Superior temporal gyrus (tissue), 1 donor: ENCODE measurements around the gene ST14.
"Not testable (repeated sequence)": the region's sequence is repeated elsewhere in the genome, so short reads cannot be mapped to it uniquely, and the experiment has no call there.

ENCODE experiments used
- DNase-seq: peaks from one replicate; pipeline ENCODE4 v3.0.0-alpha.2; 2016; ENCODE audit errors: extremely low spot score

Gene ST14

DNA sequence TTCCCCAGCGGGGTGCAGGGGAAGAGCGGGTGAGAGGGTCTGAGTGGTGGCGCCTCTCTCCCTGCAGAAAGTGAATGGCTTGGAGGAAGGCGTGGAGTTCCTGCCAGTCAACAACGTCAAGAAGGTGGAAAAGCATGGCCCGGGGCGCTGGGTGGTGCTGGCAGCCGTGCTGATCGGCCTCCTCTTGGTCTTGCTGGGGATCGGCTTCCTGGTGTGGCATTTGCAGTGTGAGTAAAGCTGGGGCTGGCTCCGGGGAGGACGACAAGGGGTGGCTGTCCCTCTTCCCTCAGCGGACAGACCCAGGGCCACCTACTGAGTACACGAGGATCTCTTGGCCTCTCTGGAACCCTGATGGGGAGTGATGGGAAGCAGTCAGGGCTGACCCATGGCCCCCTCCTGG is 28.5 kb downstream of the ST14 start:
- no peak for DNase-seq

DNA sequence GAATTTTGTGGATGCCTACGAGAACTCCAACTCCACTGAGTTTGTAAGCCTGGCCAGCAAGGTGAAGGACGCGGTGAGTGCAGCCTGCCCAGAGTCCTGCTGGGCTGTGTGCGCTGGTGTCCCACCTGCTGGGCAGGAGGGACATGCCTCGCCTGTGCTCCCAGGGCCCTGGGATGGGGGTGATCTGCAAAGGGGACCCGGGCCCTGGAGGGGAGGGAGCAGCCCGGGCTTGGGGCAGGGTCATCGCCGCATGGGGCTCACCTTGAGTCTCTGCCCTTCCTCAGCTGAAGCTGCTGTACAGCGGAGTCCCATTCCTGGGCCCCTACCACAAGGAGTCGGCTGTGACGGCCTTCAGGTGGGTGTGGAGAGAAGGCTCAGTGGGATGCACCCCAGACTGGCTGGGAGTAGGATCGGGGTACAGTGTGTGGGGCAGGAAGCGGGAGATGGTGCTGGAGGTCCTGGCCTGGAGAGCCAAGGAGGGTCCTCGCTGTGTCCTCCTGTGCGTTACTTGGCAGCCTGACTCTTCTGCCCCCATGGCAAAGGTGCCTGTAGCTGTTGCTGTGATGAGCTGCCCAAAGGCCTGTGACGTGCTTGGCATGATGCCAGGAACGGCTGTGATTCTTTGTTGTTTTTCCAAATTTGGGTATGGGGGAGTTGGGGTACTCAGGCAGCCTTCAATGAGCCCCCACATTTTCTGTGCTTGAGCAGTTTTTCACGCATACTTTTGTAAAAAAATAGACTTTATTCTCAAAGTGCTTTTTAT is 29.2 kb downstream of the ST14 start:
- no peak for DNase-seq

DNA sequence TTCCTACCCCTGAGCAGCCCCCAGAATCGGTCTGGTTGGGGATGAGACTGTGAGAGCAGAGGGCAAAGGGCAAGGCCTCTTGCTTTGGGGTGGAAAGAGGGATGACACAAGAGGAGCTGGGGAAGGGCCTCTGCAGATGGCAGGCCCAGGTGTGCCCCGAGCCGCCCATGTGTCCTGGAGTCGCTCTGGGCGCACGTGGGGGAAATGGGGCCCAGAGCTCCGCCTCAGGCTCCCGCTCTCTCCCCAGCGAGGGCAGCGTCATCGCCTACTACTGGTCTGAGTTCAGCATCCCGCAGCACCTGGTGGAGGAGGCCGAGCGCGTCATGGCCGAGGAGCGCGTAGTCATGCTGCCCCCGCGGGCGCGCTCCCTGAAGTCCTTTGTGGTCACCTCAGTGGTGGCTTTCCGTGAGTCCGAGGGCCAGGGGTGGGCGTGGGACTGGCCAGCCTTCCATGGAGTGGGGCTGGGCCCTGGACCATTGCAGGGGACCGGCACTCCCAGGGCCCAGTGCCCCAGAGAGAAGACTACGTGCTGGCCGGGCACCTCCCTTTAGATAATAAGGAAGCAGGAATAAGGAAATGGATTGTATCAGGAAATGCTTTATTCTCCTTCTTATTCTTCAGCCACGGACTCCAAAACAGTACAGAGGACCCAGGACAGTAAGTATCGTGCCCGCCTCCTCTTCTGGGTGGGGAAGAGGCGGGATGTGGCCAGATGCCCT is 30.1 kb downstream of the ST14 start:
- no peak for DNase-seq

DNA sequence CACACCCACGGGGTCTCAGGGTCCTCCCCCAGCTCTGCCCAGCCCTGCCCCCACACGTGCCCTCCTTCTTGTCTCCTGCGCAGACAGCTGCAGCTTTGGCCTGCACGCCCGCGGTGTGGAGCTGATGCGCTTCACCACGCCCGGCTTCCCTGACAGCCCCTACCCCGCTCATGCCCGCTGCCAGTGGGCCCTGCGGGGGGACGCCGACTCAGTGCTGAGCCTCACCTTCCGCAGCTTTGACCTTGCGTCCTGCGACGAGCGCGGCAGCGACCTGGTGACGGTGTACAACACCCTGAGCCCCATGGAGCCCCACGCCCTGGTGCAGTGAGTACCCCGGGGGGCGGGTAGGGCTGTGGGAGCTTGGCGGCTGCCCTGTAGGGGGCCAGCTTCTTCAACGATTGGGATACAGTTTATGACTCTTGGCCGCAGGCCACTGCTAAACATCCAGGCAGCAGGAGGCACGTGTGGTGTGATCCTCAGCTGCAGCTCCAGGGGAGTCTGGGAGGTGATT is 30.8 kb downstream of the ST14 start:
- no peak for DNase-seq

DNA sequence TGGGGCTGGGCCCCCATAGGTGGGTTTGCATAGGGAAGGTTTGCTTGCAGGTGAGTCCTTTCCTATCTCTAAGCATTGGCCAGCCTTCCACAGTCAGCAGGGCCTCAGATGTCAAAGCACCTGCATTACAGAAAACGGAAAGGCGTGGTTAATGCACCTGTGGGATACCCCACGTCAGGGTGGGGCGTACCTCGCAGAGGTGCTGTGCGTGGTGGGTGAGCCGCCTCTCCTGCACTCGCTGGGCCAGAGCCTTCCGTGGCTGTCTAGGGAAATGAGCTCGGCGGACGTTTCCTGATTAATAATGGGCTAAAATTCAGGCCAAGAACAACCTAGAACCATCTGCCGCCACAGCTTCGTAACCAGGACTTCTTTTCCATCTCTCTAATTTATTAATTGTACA is 32.3 kb downstream of the ST14 start:
- no peak for DNase-seq

DNA sequence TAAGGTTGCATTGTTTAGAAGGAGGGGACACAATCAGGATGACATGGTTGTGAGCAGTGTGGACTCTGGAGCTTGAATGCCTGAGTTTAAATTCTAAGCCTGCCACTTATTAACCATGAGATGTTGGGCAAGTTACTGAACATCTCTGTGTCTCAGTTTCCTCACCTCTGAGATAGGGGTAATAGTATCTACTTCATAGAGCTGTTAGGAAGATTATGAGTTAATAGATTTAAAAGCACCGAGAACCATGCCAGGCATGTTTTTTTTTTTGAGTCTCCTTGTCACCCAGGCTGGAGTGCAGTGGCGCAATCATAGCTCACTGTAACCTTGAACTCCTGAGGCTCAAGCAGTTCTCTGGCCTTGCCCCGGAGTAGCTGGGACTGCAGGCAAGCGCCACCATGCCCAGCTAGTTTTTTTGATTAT is 33.3 kb downstream of the ST14 start:
- DNase-seq, result no peak

DNA sequence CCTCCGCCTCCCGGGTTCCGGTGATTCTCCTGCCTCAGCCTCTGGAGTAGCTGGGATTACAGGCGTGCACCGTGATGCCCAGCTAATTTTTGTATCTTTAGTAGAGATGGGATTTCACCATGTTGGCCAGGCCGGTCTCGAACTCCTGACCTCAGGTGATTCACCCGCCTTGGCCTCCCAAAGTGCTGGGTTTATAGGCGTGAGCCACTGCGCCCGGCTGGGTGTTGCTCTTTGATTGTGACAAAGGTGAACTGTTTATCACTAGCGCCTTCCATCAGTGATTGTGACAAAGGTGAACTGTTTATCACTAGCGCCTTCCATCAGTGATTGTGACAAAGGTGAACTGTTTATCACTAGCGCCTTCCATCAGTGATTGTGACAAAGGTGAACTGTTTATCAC is 34.0 kb downstream of the ST14 start:
- DNase-seq, result not testable (repeated sequence)

DNA sequence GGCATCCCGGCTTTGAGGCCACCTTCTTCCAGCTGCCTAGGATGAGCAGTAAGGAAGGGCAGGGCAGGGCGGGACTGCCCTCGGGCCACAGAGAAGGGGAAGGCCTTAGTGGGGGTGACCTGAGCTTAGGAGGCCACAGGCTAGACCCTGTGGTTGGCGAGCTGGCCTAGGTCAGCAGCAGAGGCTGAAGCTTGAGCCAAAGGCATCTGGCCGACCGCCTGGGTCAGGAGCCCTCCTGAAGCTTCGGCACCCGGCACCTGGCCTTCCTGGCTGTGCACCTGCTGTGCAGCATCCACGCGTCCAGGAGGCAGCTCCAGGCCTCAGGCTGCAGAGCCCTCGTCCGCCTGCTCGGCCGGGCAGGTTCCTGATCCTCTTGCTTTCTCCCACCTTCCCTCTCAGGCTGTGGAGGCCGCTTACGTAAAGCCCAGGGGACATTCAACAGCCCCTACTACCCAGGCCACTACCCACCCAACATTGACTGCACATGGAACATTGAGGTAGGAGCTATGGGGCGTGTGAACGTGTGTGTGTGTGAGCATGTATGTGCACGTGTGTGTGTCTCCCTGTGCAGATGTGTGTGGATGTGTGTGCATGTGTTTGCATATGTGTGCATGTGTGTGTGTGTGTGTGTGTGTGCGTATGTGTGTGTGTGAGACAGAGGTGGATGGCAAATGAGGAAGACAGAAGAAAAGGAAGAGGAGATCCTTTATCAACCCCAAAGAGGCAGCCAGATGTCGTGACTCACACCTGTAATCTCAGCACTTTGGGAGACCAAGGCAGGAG is 34.9 kb downstream of the ST14 start:
- no peak for DNase-seq

DNA sequence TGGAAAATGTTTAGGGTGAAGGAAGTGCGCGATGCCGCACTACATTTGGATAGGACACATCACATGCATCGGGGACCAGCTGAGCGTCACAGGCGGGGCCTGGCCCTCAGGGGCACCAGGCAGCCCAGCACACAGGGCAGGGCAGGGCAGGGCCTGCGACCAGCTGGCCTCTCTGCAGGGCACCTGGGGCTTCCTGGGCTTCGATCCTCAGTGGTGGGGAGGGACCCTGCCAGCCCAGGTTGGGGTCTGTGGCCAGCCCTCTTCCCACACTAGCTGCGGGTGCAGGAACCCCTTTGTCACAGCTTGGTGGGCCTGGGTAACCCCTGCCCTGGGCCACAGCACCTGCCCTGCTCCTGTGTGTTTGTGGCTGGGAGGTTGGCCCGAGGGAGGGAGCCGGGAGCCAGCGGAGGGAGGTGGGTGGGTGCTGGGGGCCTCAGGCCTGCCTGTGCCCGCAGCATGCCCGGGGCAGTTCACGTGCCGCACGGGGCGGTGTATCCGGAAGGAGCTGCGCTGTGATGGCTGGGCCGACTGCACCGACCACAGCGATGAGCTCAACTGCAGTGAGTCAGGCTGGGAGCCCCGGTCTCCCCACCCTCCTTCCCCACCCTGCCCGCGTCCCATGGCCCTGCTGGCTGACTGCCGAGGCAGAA is 37.9 kb downstream of the ST14 start:
- DNase-seq, result no peak

DNA sequence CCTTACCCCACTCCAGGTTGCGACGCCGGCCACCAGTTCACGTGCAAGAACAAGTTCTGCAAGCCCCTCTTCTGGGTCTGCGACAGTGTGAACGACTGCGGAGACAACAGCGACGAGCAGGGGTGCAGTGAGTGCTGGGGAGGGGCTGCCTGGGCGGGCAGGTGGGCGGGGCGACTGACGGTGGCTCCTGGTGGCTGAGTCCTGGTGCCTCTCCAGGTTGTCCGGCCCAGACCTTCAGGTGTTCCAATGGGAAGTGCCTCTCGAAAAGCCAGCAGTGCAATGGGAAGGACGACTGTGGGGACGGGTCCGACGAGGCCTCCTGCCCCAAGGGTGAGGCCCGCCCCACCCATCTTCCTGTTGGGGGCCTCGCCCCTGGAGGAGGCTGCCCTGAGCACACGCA is 38.7 kb downstream of the ST14 start:
- DNase-seq, result no peak

DNA sequence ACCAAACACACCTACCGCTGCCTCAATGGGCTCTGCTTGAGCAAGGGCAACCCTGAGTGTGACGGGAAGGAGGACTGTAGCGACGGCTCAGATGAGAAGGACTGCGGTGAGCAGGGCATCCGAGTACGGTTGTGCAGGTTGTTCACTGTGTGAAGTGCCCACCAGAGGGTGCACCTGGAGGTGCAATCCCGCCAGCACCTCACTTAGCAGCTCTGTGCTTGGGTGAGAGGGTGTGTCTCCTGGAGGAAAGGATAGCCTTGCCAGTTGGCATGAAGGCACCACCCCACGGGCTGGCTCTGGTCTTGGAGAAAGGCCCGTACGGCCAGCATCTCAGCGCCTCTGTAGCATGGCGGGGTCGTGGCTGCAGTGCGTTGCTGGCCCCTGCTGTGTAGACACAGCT is 39.4 kb downstream of the ST14 start:
- no peak for DNase-seq

DNA sequence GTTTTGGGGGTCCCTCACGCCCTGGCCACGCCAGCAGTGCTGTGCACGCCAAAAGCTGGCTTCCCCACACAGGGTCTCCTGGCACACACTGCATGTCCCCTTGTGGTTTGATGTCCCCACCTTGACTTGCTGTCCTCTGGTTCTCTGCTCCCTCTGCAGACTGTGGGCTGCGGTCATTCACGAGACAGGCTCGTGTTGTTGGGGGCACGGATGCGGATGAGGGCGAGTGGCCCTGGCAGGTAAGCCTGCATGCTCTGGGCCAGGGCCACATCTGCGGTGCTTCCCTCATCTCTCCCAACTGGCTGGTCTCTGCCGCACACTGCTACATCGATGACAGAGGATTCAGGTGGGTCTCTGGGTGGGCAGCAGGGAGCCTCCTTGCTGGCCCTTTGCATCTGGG is 40.2 kb downstream of the ST14 start:
- DNase-seq, result no peak

DNA sequence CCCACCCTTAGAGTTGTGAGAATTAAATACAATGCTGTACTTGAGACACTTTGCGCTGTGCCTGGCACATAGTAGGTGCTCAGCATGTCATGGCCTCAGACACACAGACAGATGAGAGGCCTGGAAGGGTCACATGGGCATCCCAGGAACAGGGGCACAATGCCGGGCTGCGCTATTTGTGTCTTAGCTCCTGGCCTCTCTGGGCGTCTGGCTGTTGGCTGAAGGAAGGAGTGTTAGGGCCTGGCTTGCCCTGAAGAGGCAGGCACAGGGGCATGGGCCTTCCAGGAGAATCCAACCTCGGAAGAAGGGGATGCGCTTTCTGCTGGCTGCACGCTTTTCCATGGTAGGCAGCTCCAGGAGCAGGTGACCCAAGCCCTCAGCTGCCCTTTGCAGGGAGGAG is 41.4 kb downstream of the ST14 start:
- DNase-seq, result no peak

DNA sequence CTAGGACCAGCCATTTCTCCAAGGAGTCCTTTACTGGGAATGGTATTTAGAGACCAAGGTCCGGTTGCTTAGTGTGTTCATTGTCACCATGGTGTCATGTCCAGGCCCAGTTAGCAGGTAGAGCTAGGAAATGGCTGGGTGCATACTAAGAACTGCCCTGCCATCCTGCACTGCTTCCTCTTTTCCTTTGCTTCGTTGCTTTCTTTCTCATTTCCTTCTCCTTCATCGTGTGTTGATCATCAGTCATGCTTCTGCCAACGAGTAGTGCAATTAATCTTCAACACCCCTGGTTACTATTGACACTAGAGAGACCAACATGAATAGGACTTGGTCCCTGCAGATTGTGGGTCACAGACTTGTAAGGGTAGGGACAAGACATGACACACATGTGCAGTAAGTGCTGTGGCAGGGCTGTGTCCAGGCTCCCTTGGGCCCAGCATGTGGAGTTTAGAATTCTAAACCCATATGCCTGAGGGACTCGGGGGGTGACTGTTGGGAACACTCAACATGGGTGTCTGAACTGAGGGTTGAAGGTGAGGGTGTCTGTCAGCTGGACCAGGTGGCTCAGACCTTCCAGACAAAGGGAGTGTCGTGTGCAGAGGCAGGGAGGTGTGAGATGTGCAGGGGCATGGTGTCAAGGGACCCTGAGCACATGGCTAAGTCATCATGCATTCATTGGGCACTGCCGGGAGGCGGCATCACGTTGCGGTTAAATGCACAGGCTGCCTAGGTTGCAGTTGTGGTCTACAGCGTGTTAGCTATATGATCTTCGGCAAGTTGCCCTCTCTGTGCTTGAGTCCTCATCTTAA is 42.6 kb downstream of the ST14 start:
- no peak for DNase-seq

DNA sequence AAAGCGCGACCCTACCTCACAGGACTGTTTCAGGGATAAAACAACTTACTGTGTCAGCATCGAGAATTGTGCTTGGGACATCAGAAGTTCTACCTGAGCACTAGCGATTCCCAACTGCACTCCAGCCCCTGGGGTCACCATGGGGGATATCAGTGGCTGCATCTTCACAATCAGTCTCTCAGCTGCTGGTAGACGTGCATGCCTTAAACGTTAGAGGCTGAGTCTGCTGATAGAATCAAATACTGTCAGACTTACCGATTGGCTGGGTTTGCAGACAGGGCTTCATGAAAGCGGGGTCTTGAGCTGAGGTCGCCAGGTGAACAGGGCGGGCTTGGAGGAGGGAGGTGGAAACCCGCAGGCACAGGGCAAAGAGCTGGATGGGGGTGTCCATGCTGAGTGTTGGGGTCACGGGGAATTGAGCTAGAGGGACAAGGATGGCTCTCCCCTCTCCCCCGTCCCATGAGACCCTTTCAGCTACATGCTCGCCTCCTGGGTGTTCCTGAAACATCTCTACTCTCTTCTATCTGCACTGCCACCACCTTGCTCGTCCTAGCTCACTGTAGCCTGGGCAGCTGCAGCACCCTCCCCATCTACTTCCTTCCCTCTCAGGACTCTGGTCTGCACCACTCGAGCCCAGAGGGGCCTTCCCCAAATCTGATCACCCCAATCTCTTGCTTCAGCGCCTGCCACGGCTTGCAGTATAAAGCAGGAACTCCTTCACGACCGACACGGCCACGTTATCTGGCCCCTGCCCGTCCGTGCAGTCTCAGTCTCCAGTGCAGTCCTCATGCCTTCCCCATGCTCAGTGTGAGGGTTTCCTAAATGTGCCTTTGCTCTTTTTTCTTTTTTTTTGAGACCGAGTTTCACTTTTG is 43.5 kb downstream of the ST14 start:
- DNase-seq, result no peak

DNA sequence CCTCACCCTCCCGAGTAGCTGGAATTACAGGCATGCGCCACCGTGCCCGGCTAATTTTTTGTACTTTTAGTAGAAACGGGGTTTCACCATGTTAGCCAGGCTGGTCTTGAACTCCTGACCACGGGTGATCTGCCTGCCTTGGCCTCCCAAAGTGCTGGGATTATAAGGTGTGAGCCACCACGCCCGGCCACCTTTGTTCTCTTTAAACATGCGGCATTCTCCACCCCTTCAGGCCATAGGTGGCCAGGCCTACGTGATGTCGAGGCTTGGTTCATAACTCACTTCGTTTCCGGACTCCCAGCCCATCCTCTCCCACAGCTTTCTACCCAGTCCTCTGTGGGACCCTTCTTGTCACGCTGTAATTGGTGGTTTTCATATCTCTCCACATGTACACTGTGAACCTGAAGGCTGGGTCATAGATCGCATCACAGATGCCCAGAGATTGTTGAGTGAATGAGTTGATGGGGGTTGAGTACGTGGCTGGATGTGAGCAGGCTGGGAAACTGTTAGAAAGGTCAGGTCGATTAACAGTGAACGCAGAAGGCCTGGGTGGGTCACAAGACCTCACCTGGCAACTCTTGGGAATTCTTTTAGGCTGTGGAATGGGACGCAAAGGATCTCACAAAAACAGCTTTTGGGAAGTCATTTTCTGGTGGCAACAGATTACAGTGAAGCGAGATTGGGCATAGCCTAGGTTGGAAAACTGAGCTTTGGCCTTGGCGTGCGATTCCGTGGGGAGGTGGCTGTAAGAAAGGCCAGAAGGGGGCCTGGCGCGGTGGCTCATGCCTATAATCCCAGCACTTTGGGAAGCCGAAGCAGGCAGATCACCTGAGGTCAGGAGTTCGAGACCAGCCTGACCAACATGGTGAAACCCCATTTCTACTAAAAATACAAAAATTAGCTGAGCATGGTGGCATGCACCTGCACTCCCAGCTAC is 44.5 kb downstream of the ST14 start:
- no peak for DNase-seq

DNA sequence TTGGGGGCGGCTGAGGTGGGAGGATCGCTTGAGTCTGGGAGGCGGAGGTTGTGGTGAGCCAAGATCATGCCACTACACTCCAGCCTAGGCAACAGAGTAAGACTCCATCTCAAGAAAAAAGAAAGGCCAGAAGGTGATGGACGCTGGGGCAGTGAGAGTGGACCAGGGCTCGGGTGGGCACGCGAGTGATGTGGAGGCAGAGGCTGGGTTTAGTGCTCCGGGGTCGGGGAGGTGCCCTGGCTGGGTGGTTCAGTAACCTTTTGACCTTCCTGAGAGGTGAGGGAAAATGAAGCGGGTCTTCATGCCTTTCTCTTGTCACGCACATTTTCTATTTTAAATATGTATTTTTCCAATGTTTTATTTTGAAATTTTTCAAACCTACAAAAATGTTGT is 45.1 kb downstream of the ST14 start:
- no peak for DNase-seq

DNA sequence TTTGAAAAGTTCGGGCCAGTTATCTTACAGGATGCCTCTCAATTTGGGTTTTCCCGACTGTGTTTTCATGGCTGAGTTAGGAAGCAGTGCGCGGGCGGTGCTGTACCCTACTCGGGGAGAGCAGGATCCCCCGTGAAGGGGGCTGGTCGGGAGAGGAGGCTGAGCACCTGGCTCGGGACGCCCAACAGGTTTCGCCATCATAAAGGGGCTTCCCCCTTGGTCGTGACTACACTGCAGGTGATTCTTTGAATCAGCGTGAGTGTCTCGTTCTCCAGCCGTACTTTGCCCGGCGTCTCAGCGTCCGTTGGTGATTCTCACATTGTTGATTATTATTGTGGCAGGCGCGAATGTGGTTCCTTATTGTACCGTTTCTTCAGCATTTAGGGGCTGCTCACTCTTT is 46.6 kb downstream of the ST14 start:
- DNase-seq, result no peak
